Pancreas (tissue), 10 donors: ENCODE data around the gene TCF4. TPM values are rescaled to one million over a fixed set of nuclear protein-coding genes. Genes with fewer than 3 reads are reported as not detected.

Source experiments
- ATAC-seq, 4 donors: fragments of 200-7000 bp; cut with Tn5 transposase; one replicate each; pipeline versions ENCODE4 v1.8.0 to v1.9.1; 2020; ENCODE audit warnings: mild to moderate bottlenecking in 4 of 4, moderate library complexity in 4 of 4
- DNase-seq, 6 donors: peaks; one replicate each; pipeline ENCODE4 v3.0.0-alpha.2; 2020
- FAIRE-seq: peaks from 2 replicates; lab custom pipeline; 2012; peaks lifted over from hg19 to GRCh38; lab: Jason Lieb, UNC
- H3K27ac ChIP-seq, 4 donors: fragments of 200-600 bp; sonication (generic); 1 replicate in 3 of 4; 2 replicates in 1 of 4; pipeline versions ENCODE4 v1.5.0 to v1.8.0; 2020
- H3K27me3 ChIP-seq, 4 donors: fragments of 200-600 bp; one replicate each; pipeline ENCODE4 v1.8.0; 2021
- H3K36me3 ChIP-seq, 3 donors: fragments of 200-600 bp; sonication (generic) in 1 of 3; one replicate each; pipeline versions ENCODE4 v1.5.0 to v1.8.0; 2020 to 2021
- H3K4me1 ChIP-seq, 3 donors: fragments of 200-600 bp; one replicate each; pipeline ENCODE4 v1.8.0; 2021
- H3K4me3 ChIP-seq, 4 donors: fragments of 200-600 bp; sonication (generic) in 2 of 4; one replicate each; pipeline versions ENCODE4 v1.5.0 to v1.8.0; 2020 to 2021
- H3K9me3 ChIP-seq, 4 donors: fragments of 200-600 bp; one replicate each; pipeline ENCODE4 v1.8.0; 2021
- CTCF ChIP-seq, 4 donors: fragments of 200-600 bp; sonication (generic) in 3 of 4; IDR thresholded peaks; one replicate each; pipeline versions ENCODE4 v1.5.0 to v1.8.0; 2021; ENCODE audit warnings: antibody characterized with exemption in 4 of 4
- WGBS, 2 donors: extraction: QIAGEN DNeasy Blood & Tissue Kit; methylation state at CpG; one replicate each; pipeline ENCODE4 v1.1.7; 2013; 5-methylcytosine and 5-hydroxymethylcytosine counted together
- intact Hi-C, 3 donors: fragments of 100-400 bp; cut with DNase I; formaldehyde crosslinking; loops; one replicate each; pipeline versions ENCODE4 v1.11.1 to v1.14.2; 2022
- polyA plus RNA-seq, 2 donors: library from polyadenylated mRNA; stranded (reverse); fragments of 200-250 nt; gene quantifications; one replicate each; pipeline ENCODE4 v1.2.3, GENCODE V29; 2013
- total RNA-seq, 6 donors: library from RNA; stranded (reverse); fragmentation: NEBNext Ultra II Directional in 4 of 6; extraction: Animal tissue kit (Norgen Biotek cat#: 25700) in 4 of 6; gene quantifications; one replicate each; pipeline versions ENCODE4 v1.2.1 to v1.2.4, GENCODE V29; 2021 to 2023
- donor health status: healthy with polysubstance abuse.
- donor health status: DM: no; HTN: no; CAD: no; lungs with moderate emphysema.
- donor health status: DM: no; HTN: no; CAD: no.
- donor health status: control.
- donor health status: control.
- donor health status: Bipolar disorder and iron deficiency.
- donor health status: DM: yes; HTN: yes; CAD: no.
- donor health status: DM: no; HTN: no; CAD: no.
- donor health status: DM: no; HTN: no; CAD: no.
- donor health status: DM: yes; HTN: yes; CAD: no.

Gene TCF4
- total and polyA plus RNA-seq, 8 donors, result 4.4 to 27.9 (median 10.5) TPM

GRCh38 chr18:55372209-55372608, 215.8 kb downstream of the TCF4 start:
- 63 to 76% methylated on average over 2 of the region's 2 CpGs for WGBS, 2 donors
- intact Hi-C loops, result no loop called here
- no peak for TF ChIP-seq CTCF (IDR thresholded peaks at IDR 0.05)
- ATAC-seq (no peak), FAIRE-seq (no peak), DNase-seq (no peak)
- Histone ChIP-seq H3K4me1 (no peaks in the 10 kb centered on the region), H3K4me3 (no peak overlapping the region), H3K27ac (no peak overlapping the region), H3K9me3 (no peaks in the 10 kb centered on the region), H3K36me3 (no peaks in the 10 kb centered on the region), H3K27me3 (no peaks in the 10 kb centered on the region)

- no peak for ATAC-seq
- TF ChIP-seq CTCF (IDR thresholded peaks at IDR 0.05), result no peak
- no peaks in the 10 kb centered on the region for H3K9me3 ChIP-seq
Measured at GRCh38 chr18:55370936-55371335, 217.1 kb downstream of the TCF4 start.

GRCh38 chr18:55369346-55369745, 218.6 kb downstream of the TCF4 start:
- no peak for ATAC-seq

More at GRCh38 chr18:55370936-55371335, 217.1 kb downstream of the TCF4 start:
- H3K4me3 ChIP-seq, result no peak overlapping the region
- no peaks in the 10 kb centered on the region for H3K4me1 ChIP-seq
- intact Hi-C loops, result no loop called here
- no peaks in the 10 kb centered on the region for H3K27me3 ChIP-seq
- FAIRE-seq, result no peak
- no peak overlapping the region for H3K27ac ChIP-seq
- H3K36me3 ChIP-seq, result no peaks in the 10 kb centered on the region
- no peak for DNase-seq

DNA sequence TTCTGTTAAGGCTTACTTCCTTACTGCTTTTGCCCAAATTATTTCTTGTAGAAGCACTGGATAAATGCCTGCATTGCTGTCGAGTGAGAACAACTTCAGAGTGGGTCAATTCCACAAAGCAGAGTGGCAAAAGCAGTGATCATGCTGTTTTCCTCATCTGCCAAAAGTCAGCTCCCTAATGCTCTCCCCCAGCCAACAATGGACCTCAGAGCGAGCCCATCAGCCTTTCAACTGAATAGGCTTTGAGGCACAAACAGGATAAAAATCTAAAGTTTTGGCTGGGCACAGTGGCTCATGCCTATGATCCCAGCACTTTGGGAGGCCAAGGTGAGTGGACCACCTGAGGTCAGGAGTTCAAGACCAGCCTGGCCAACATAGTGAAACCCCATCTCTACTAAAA, 222.7 kb downstream of the TCF4 start:
- Histone ChIP-seq H3K36me3 (no peaks in the 10 kb centered on the region), H3K4me3 (no peak overlapping the region), H3K9me3 (no peaks in the 10 kb centered on the region), H3K27me3 (no peaks in the 10 kb centered on the region), H3K4me1 (no peaks in the 10 kb centered on the region), H3K27ac (no peak overlapping the region)
- FAIRE-seq (no peak), DNase-seq (no peak), ATAC-seq (no peak)
- intact Hi-C loops, result no loop called here
- WGBS, 2 donors, result 81 to 86% methylated on average over 2 of the region's 2 CpGs
- no peak for TF ChIP-seq CTCF (IDR thresholded peaks at IDR 0.05)

More at GRCh38 chr18:55369346-55369745, 218.6 kb downstream of the TCF4 start:
- Histone ChIP-seq H3K27me3 (no peaks in the 10 kb centered on the region), H3K27ac (no peak overlapping the region), H3K9me3 (no peaks in the 10 kb centered on the region), H3K4me3 (no peak overlapping the region), H3K4me1 (no peaks in the 10 kb centered on the region), H3K36me3 (no peaks in the 10 kb centered on the region)
- TF ChIP-seq CTCF (IDR thresholded peaks at IDR 0.05), result no peak
- FAIRE-seq (no peak), DNase-seq (no peak)
- intact Hi-C loops, result no loop called here
- 87 to 92% methylated on average over 2 of the region's 2 CpGs for WGBS, 2 donors

DNA sequence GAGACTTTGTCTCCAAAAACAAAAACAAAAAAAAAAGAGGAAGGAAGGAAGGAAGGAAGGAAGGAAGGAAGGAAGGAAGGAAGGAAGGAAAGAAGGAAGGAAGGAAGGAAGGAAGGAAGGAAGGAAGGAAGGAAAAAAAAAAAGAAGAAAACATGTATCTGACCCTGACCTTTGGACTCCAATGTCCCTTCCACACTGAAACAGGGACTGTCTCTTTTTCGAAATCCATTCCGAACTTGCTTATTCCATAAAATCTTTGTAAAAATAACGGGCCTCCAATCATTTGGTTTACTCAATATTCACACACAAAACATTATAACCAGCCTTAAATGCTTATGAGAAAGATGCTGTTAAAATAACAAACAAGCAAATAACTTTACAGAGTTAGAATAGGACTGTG, 225.7 kb downstream of the TCF4 start:
- intact Hi-C loops, result no loop called here
- ATAC-seq, result no peak

More for the DNA sequence above, 225.7 kb downstream of the TCF4 start:
- Histone ChIP-seq H3K27ac (no peak overlapping the region), H3K4me3 (no peak overlapping the region), H3K4me1 (no peaks in the 10 kb centered on the region), H3K36me3 (no peaks in the 10 kb centered on the region), H3K9me3 (no peaks in the 10 kb centered on the region), H3K27me3 (no peaks in the 10 kb centered on the region)
- DNase-seq, result no peak
- FAIRE-seq, result no peak
- WGBS, 2 donors, result 90 to 93% methylated on average over 3 of the region's 3 CpGs
- TF ChIP-seq CTCF (IDR thresholded peaks at IDR 0.05), result no peak
